Activated CD4-positive, CD25-positive, alpha-beta regulatory T cell treated with anti-CD3 and anti-CD28 coated beads, Interleukin-2, amount 50 U/mL, for 72 hours (primary cell): ENCODE measurements around the gene RTN4R.
"Not testable (repeated sequence)": the region's sequence is repeated elsewhere in the genome, so short reads cannot be mapped to it uniquely, and the experiment has no call there.

Experiments
- DNase-seq: peaks from one replicate; pipeline ENCODE4 v3.0.0; 2021

RTN4R gene

GRCh38 chr22:20268279-20269012 lies at the start of gene RTN4R:
RTN4R (minus strand) TSS chr22:20268318; CDS start chr22:20268092, 226 bp downstream.
- peak; percentile 65 for DNase-seq

GRCh38 chr22:20317402-20318042 lies 49.4 kb upstream of the RTN4R start:
- not testable (repeated sequence) for DNase-seq

GRCh38 chr22:20316844-20317401 lies 48.8 kb upstream of the RTN4R start:
- no peak for DNase-seq

- no peak for DNase-seq
Measured at GRCh38 chr22:20316217-20316843, 48.2 kb upstream of the RTN4R start.

GRCh38 chr22:20315337-20316216 lies 47.5 kb upstream of the RTN4R start:
- DNase-seq = no peak

- DNase-seq = peak; percentile 28
Measured at GRCh38 chr22:20314741-20315336, 46.7 kb upstream of the RTN4R start.

- not testable (repeated sequence) for DNase-seq
Measured at GRCh38 chr22:20314206-20314605, 46.1 kb upstream of the RTN4R start.

GRCh38 chr22:20313306-20314077 lies 45.4 kb upstream of the RTN4R start:
- DNase-seq = peak; percentile 27

- DNase-seq = no peak
Measured at GRCh38 chr22:20312396-20313191, 44.5 kb upstream of the RTN4R start.

GRCh38 chr22:20311249-20312062 lies 43.3 kb upstream of the RTN4R start:
- DNase-seq = peak; percentile 18

GRCh38 chr22:20310773-20311172 lies 42.7 kb upstream of the RTN4R start:
- peak; percentile 21 for DNase-seq

- peak; percentile 25 for DNase-seq
Measured at GRCh38 chr22:20310180-20310579, 42.1 kb upstream of the RTN4R start.

GRCh38 chr22:20308806-20309650 lies 40.9 kb upstream of the RTN4R start:
- DNase-seq = peak; percentile 15

- peak; percentile 20 for DNase-seq
Measured at GRCh38 chr22:20307448-20308447, 39.6 kb upstream of the RTN4R start.

GRCh38 chr22:20306646-20307447 lies 38.7 kb upstream of the RTN4R start:
- DNase-seq = not testable (repeated sequence)

- DNase-seq = no peak
Measured at GRCh38 chr22:20305894-20306645, 38.0 kb upstream of the RTN4R start.
